ENCODE data around the gene IGF1. TPM values are rescaled to one million over a fixed set of nuclear protein-coding genes. Genes with fewer than 3 reads are reported as not detected.
A peak's percentile ranks its signal among the peaks of the same experiment; 100 is the strongest.

The IGF1 gene
- total and polyA plus RNA-seq, 9 of the 15 experiments (the other 6 are each of a cell fraction or from before 2014, with no cell fraction given) = 3.7 to 13.9 (median 4.5) TPM

DNA sequence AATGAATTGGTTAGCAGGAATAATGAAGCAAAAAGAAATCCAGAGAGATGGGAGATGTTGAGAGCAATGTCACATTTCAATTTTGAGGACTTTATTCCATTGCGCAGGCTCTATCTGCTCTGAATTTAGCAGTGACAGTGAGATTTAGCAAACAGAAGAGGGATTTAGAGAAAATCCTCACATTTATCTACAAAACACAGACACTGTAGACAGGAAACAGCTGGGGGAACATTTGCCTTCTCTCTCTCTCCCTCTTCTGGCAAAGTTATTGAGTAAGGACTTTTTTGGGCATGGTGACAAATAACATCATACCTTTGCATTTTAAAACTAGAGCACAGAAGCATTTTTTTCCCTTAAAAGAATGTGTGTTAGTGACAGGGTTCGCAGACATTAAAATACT, at the start of gene IGF1 (continued):
- TF ChIP-seq GMEB1 (CRISPR knock-in tag; IDR thresholded peaks at IDR 0.05) (no peak), ZNF76 (CRISPR knock-in tag; IDR thresholded peaks at IDR 0.05; ENCODE audit: borderline replicate concordance) (no peak), NR3C1 (CRISPR knock-in tag; IDR thresholded peaks at IDR 0.05) (no peak), SP2 (IDR thresholded peaks at IDR 0.05; ENCODE audit: extremely low read depth, low read depth, low read length, poor library complexity, severe bottlenecking) (no peak), PML (IDR thresholded peaks at IDR 0.05; ENCODE audit: low read length) (0 out of 2 replicates have a peak, but pooled peaks have one; percentile 35), PCBP2 (IDR thresholded peaks at IDR 0.05; ENCODE audit: low read depth, low read length, poor library complexity, severe bottlenecking) (no peak), ZNF212 (CRISPR knock-in tag; IDR thresholded peaks at IDR 0.05) (no peak), ZNF644 (tag; IDR thresholded peaks at IDR 0.05; ENCODE audit: low read depth) (no peak), SIN3A (IDR thresholded peaks at IDR 0.05; ENCODE audit: borderline replicate concordance in 2 of 2, control insufficient read depth in 1 of 2, low read depth in 2 of 2, low read length in 2 of 2) (no peak), ZNF696 (CRISPR knock-in tag; conservative IDR thresholded peaks at IDR 0.05) (no peak), SMC3 (conservative IDR thresholded peaks at IDR 0.05; ENCODE audit: insufficient read depth, low read depth, low read length) (no peak), RCOR1 (IDR thresholded peaks at IDR 0.05; ENCODE audit: borderline replicate concordance in 1 of 2, low read depth in 2 of 2, low read length in 2 of 2) (peak; percentile 69 to 93; a peak in 3 of 4 replicates), KLF6 (CRISPR knock-in tag; IDR thresholded peaks at IDR 0.05; ENCODE audit: borderline replicate concordance) (no peak)
- TF ChIP-seq, protein P1, sequence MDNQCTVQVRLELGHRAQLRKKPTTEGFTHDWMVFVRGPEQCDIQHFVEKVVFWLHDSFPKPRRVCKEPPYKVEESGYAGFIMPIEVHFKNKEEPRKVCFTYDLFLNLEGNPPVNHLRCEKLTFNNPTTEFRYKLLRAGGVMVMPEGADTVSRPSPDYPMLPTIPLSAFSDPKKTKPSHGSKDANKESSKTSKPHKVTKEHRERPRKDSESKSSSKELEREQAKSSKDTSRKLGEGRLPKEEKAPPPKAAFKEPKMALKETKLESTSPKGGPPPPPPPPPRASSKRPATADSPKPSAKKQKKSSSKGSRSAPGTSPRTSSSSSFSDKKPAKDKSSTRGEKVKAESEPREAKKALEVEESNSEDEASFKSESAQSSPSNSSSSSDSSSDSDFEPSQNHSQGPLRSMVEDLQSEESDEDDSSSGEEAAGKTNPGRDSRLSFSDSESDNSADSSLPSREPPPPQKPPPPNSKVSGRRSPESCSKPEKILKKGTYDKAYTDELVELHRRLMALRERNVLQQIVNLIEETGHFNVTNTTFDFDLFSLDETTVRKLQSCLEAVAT (IDR thresholded peaks at IDR 0.05) = peak in 1 of 2 experiments; percentile 48; a peak in 1 of 4 replicates
- TF ChIP-seq, protein P2, sequence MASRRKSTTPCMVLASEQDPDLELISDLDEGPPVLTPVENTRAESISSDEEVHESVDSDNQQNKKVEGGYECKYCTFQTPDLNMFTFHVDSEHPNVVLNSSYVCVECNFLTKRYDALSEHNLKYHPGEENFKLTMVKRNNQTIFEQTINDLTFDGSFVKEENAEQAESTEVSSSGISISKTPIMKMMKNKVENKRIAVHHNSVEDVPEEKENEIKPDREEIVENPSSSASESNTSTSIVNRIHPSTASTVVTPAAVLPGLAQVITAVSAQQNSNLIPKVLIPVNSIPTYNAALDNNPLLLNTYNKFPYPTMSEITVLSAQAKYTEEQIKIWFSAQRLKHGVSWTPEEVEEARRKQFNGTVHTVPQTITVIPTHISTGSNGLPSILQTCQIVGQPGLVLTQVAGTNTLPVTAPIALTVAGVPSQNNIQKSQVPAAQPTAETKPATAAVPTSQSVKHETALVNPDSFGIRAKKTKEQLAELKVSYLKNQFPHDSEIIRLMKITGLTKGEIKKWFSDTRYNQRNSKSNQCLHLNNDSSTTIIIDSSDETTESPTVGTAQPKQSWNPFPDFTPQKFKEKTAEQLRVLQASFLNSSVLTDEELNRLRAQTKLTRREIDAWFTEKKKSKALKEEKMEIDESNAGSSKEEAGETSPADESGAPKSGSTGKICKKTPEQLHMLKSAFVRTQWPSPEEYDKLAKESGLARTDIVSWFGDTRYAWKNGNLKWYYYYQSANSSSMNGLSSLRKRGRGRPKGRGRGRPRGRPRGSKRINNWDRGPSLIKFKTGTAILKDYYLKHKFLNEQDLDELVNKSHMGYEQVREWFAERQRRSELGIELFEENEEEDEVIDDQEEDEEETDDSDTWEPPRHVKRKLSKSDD (conservative IDR thresholded peaks at IDR 0.05; ENCODE audit: low read length) = no peak
- TF ChIP-seq, protein P3, sequence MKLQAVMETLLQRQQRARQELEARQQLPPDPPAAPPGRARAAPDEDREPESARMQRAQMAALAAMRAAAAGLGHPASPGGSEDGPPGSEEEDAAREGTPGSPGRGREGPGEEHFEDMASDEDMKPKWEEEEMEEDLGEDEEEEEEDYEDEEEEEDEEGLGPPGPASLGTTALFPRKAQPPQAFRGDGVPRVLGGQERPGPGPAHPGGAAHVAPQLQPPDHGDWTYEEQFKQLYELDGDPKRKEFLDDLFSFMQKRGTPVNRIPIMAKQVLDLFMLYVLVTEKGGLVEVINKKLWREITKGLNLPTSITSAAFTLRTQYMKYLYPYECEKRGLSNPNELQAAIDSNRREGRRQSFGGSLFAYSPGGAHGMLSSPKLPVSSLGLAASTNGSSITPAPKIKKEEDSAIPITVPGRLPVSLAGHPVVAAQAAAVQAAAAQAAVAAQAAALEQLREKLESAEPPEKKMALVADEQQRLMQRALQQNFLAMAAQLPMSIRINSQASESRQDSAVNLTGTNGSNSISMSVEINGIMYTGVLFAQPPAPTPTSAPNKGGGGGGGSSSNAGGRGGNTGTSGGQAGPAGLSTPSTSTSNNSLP (IDR thresholded peaks at IDR 0.05; ENCODE audit: borderline replicate concordance, low read depth, low read length) = 0 out of 2 replicates have a peak, but pooled peaks have one; percentile 34
- TF ChIP-seq, protein P4, sequence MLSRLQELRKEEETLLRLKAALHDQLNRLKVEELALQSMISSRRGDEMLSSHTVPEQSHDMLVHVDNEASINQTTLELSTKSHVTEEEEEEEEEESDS (CRISPR knock-in tag; IDR thresholded peaks at IDR 0.05) = no peak
- TF ChIP-seq, protein P5, sequence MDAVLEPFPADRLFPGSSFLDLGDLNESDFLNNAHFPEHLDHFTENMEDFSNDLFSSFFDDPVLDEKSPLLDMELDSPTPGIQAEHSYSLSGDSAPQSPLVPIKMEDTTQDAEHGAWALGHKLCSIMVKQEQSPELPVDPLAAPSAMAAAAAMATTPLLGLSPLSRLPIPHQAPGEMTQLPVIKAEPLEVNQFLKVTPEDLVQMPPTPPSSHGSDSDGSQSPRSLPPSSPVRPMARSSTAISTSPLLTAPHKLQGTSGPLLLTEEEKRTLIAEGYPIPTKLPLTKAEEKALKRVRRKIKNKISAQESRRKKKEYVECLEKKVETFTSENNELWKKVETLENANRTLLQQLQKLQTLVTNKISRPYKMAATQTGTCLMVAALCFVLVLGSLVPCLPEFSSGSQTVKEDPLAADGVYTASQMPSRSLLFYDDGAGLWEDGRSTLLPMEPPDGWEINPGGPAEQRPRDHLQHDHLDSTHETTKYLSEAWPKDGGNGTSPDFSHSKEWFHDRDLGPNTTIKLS (IDR thresholded peaks at IDR 0.05; ENCODE audit: borderline replicate concordance, low read depth) = no peak

Measured in K562 (cell line).